ENCODE results near the gene RABEP2.

DNA sequence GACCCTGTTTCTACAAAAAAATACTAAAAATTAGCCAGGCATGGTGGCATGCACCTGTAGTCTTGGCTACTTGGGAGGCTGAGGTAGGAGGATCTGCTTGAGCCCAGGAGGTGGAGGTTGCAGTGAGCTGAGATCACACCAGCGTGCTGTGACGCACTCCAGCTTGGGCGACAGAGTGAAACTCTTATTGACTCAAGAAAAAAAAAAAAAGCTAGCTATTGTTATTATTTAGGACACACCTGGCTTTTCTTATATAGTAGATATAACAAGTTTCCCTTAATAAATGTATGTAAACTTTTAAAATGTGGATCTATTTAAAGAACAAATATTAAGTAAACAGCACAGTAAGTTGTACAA, 1.8 kb downstream of the RABEP2 start:
- TF ChIP-seq CTCF (IDR thresholded peaks at IDR 0.05) (no peak), POLR2A (IDR thresholded peaks at IDR 0.05) (no peak)

Measured in ovary (tissue), 3 donors.